ENCODE measurements around the gene TSPAN9. TPM values are rescaled to one million over a fixed set of nuclear protein-coding genes. Genes with fewer than 3 reads are reported as not detected.

TSPAN9 gene
- total and polyA plus RNA-seq, 8 donors = 1.4 to 58.3 (median 7.9) TPM

DNA sequence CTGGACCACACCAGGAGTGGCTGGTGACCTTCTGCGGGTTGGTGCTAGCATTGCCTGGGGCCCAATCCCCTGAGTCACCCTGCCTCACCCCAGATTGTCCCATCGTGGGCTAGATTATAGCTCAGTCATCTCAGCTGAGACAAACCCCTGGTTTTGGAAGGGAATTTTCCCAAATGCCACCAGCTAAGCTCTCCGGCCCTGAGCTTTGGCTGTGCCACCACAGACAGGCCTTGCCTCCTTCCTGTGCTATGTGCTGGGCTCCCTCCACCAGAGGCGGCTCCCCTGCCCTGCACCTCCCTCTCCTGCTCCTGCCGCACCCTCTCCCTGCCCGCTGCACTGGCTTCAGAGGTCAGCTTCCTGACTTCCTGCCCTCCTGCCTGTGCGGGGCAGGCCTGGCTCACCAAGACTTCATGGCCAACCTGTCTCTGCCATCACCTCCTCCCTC, 196.3 kb downstream of the TSPAN9 start:
- DNase-seq = no peak
- no peak overlapping the region for H3K4me3 ChIP-seq
- H3K27ac ChIP-seq = no peak overlapping the region
- H3K36me3 ChIP-seq = no peaks in the 10 kb centered on the region
- 37 to 66% (median 45%) methylated on average over 6 to 7 of the region's 7 CpGs for WGBS, 5 donors
- H3K27me3 ChIP-seq = no peaks in the 10 kb centered on the region
- H3K9me3 ChIP-seq = no peaks in the 10 kb centered on the region
- intact Hi-C loops (cut with DNase I; ENCODE audit: low total_unique reads) = no loop called here
- TF ChIP-seq, protein P1, sequence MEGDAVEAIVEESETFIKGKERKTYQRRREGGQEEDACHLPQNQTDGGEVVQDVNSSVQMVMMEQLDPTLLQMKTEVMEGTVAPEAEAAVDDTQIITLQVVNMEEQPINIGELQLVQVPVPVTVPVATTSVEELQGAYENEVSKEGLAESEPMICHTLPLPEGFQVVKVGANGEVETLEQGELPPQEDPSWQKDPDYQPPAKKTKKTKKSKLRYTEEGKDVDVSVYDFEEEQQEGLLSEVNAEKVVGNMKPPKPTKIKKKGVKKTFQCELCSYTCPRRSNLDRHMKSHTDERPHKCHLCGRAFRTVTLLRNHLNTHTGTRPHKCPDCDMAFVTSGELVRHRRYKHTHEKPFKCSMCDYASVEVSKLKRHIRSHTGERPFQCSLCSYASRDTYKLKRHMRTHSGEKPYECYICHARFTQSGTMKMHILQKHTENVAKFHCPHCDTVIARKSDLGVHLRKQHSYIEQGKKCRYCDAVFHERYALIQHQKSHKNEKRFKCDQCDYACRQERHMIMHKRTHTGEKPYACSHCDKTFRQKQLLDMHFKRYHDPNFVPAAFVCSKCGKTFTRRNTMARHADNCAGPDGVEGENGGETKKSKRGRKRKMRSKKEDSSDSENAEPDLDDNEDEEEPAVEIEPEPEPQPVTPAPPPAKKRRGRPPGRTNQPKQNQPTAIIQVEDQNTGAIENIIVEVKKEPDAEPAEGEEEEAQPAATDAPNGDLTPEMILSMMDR (IDR thresholded peaks at IDR 0.05) = no peak
- no peak for TF ChIP-seq POLR2AphosphoS5 (IDR thresholded peaks at IDR 0.05)
- TF ChIP-seq EP300 (IDR thresholded peaks at IDR 0.05) = no peak
- TF ChIP-seq POLR2A (IDR thresholded peaks at IDR 0.05) = no peak
- peaks cover 0 to 13% (median 5%) of the 10 kb centered on the region in 4 donors for H3K4me1 ChIP-seq

DNA sequence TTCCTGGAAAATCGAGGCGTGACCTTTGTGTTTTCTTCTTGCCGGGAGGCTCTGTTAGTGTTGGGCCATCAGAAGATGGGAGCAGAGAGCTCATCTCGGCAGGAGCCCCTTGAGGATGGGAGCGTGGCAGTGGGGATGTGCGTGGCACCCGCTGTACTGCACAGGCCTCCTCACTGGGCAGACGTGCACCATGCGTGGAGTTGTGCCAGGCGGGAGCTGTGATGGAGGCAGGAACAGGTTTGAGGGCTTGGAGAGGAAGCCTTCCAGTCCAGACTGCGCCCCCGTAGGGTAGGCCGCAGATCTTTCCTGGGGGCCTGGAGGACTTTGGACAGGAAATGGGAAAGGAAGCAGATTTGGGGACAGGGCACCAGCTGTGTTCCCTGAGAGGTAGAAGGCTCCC, 197.5 kb downstream of the TSPAN9 start:
- TF ChIP-seq POLR2A (IDR thresholded peaks at IDR 0.05) (no peak), EP300 (IDR thresholded peaks at IDR 0.05) (no peak), POLR2AphosphoS5 (IDR thresholded peaks at IDR 0.05) (no peak)
- TF ChIP-seq, protein P1 (IDR thresholded peaks at IDR 0.05) = no peak
- H3K27me3 ChIP-seq = no peaks in the 10 kb centered on the region
- no peaks in the 10 kb centered on the region for H3K9me3 ChIP-seq
- H3K36me3 ChIP-seq = no peaks in the 10 kb centered on the region
- H3K27ac ChIP-seq = no peak overlapping the region
- WGBS, 5 donors = 65 to 82% (median 80%) methylated on average over 13 of the region's 13 CpGs
- intact Hi-C loops (cut with DNase I; ENCODE audit: low total_unique reads) = loop anchor here (5.0 kb wide), 2 partner anchors 142 to 207 kb away; no protein-coding TSS in a partner anchor
- H3K4me1 ChIP-seq = peaks cover 0 to 13% (median 5%) of the 10 kb centered on the region in 4 donors
- H3K4me3 ChIP-seq = no peak overlapping the region
- DNase-seq = no peak

DNA sequence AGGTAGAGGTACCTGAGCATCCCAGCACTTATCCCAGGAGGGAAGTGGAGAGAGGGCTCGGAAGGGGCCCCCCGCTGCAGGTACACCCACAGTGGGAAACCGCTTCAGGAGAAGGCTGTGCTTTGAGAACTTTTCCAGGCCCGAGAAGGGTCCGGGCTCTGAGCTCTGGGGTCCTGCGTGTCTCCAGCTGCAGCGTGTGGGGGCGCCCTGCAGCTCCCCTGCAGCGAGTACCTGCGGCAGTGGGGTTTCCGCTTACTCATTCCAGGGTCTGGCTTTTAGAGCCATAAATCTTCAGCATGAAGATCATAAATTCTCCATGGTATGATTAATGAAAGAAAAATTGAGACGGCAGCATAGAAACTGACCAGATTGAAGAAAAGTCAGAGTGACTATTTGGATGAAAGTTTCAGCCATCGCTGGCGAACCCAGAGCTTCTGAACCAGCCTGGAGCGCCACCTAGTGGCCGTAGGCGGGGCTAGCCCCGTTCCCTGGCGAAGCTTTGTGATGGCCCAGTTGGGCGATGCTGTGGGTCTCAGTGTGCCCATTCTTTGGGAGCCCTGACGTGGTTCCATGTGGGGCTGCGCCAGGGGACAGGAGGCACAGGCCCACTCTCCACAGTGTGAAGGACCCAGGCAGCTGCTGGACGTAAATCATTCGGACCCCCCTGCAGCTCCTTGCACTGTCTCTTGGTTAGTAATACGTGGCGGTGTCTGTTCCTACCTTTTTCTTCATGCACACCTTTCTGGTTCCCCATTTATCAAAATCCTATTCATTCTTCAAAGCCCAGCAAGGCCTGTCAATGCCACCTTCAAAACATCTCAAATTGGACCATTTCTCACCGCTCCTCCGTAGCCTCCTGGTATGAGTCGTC, 198.2 kb downstream of the TSPAN9 start:
- Histone ChIP-seq H3K27ac (no peak overlapping the region), H3K36me3 (peaks cover 0 to 4% (median 0%) of the 10 kb centered on the region in 4 donors), H3K4me1 (peaks cover 0 to 13% (median 5%) of the 10 kb centered on the region in 4 donors), H3K9me3 (no peaks in the 10 kb centered on the region), H3K4me3 (no peak overlapping the region), H3K27me3 (no peaks in the 10 kb centered on the region)
- intact Hi-C loops (cut with DNase I; ENCODE audit: low total_unique reads) = loop anchor here (5.0 kb wide), 2 partner anchors 143 to 208 kb away; no protein-coding TSS in a partner anchor
- 44 to 50% (median 50%) methylated on average over 27 to 29 of the region's 29 CpGs for WGBS, 5 donors
- TF ChIP-seq POLR2AphosphoS5 (IDR thresholded peaks at IDR 0.05) = no peak
- TF ChIP-seq, protein P1 (IDR thresholded peaks at IDR 0.05) = peak in 5 of 7 experiments; percentile 75 to 97 (median 92)
- peak; percentile 83 to 88 for DNase-seq

DNA sequence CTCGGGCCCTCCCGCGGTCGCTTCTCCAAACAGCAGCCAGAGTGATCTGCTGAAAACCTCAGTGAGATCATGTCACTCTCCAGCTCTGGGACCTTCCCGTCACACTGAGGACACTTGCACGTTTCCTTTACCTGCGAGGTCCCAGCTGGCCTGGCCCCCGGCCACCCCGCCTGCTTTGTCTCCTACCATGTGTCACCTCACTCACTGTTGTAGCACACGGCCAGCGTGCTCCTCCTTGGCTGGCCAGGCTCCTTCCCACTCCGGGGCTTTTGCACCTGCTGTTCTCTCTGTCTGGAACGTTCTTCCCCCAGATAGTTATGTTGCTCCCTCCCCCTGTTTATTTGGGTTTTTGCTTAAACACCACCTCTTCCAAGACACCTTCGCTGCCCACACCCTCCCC, 199.0 kb downstream of the TSPAN9 start:
- no peaks in the 10 kb centered on the region for H3K9me3 ChIP-seq
- H3K27ac ChIP-seq = no peak overlapping the region
- H3K27me3 ChIP-seq = no peaks in the 10 kb centered on the region
- intact Hi-C loops (cut with DNase I; ENCODE audit: low total_unique reads) = loop anchor here (5.0 kb wide), 2 partner anchors 144 to 209 kb away; no protein-coding TSS in a partner anchor
- DNase-seq = no peak
- WGBS, 5 donors = 87 to 92% (median 91%) methylated on average over 14 of the region's 14 CpGs
- H3K4me3 ChIP-seq = no peak overlapping the region
- H3K4me1 ChIP-seq = peaks cover 0 to 13% (median 5%) of the 10 kb centered on the region in 4 donors
- no peak for TF ChIP-seq EP300 (IDR thresholded peaks at IDR 0.05)
- TF ChIP-seq POLR2AphosphoS5 (IDR thresholded peaks at IDR 0.05) = no peak
- TF ChIP-seq POLR2A (IDR thresholded peaks at IDR 0.05) = no peak
- TF ChIP-seq, protein P1 (IDR thresholded peaks at IDR 0.05) = no peak
- H3K36me3 ChIP-seq = peaks cover 0 to 13% (median 7%) of the 10 kb centered on the region in 4 donors
